GM12873 (cell line): Measurements from ENCODE around the gene FBXL19.

ENCODE experiments used
- CTCF ChIP-seq: IDR thresholded peaks from 2 replicates; pipeline ENCODE4 v1.5.1; 2012; ENCODE audit warnings: low read depth, mild to moderate bottlenecking, moderate library complexity, low read length, control low read depth; ENCODE audit not compliant: insufficient read depth; ENCODE audit errors: missing control alignments

The FBXL19 gene

GRCh38 chr16:30923554-30924075 lies at the start of gene FBXL19:
TSS of gene FBXL19 (plus strand) at chr16:30923572. CDS start at chr16:30925755, 2,183 bp downstream.
- no peak for TF ChIP-seq CTCF

- TF ChIP-seq CTCF: no peak
Observed at GRCh38 chr16:30874244-30874820, 49.0 kb upstream of the FBXL19 start.

GRCh38 chr16:30874821-30875717 lies 48.3 kb upstream of the FBXL19 start:
- TF ChIP-seq CTCF: no peak

GRCh38 chr16:30875871-30876801 lies 47.2 kb upstream of the FBXL19 start:
- TF ChIP-seq CTCF: no peak

- no peak for TF ChIP-seq CTCF
Observed at GRCh38 chr16:30876867-30877266, 46.5 kb upstream of the FBXL19 start.

- no peak for TF ChIP-seq CTCF
Observed at GRCh38 chr16:30882429-30883310, 40.7 kb upstream of the FBXL19 start.
